ENCODE data around the gene MAJIN.

DNA sequence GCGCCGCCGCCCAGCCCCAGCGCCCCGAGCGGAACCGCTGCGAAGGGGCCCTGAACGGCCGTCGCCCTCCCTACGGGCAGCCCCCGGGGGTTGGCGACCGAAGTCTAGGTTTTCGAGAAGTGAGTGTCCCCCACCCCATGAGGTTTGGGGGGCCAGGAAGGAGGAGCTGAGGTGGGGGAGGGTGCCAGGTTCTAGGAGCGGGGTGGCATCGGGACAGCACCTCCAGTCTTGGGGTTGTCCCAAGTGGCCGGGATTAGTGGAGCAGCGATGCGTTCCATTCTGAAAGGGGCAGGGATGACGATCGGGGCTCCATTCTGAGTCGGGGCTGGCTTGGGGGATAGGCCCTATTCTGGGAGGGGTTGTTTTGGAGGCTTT lies 47.0 kb downstream of the MAJIN start:
- TF ChIP-seq EZH2 (IDR thresholded peaks at IDR 0.05; ENCODE audit: insufficient read depth, poor library complexity, severe bottlenecking) (no peak), EZH2phosphoT487 (IDR thresholded peaks at IDR 0.05; ENCODE audit: insufficient read depth, low read depth) (no peak)
